ENCODE results near the gene HYDIN.

- TF ChIP-seq, protein P1, sequence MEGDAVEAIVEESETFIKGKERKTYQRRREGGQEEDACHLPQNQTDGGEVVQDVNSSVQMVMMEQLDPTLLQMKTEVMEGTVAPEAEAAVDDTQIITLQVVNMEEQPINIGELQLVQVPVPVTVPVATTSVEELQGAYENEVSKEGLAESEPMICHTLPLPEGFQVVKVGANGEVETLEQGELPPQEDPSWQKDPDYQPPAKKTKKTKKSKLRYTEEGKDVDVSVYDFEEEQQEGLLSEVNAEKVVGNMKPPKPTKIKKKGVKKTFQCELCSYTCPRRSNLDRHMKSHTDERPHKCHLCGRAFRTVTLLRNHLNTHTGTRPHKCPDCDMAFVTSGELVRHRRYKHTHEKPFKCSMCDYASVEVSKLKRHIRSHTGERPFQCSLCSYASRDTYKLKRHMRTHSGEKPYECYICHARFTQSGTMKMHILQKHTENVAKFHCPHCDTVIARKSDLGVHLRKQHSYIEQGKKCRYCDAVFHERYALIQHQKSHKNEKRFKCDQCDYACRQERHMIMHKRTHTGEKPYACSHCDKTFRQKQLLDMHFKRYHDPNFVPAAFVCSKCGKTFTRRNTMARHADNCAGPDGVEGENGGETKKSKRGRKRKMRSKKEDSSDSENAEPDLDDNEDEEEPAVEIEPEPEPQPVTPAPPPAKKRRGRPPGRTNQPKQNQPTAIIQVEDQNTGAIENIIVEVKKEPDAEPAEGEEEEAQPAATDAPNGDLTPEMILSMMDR (IDR thresholded peaks at IDR 0.05 in 2 of 3, conservative IDR thresholded peaks at IDR 0.05 in 1 of 3; ENCODE audit: borderline replicate concordance in 1 of 3, insufficient read depth in 1 of 3, low read depth in 2 of 3, low read length in 2 of 3), result no peak
- TF ChIP-seq EZH2 (IDR thresholded peaks at IDR 0.05) (no peak), ZNF274 (IDR thresholded peaks at IDR 0.05; ENCODE audit: low read depth, low read length) (no peak)
- TF ChIP-seq, protein P2, sequence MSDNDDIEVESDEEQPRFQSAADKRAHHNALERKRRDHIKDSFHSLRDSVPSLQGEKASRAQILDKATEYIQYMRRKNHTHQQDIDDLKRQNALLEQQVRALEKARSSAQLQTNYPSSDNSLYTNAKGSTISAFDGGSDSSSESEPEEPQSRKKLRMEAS (IDR thresholded peaks at IDR 0.05), result no peak
These were observed 462.3 kb downstream of the HYDIN start for GRCh38 chr16:70768203-70768580.
